GM12874 (cell line): ENCODE measurements around the gene IBSP.

Experiments used
- CTCF ChIP-seq: IDR thresholded peaks from 2 replicates; pipeline ENCODE4 v1.5.1; 2011; ENCODE audit warnings: low read depth, mild to moderate bottlenecking, control low read depth, low read length, moderate library complexity; ENCODE audit not compliant: insufficient read depth

Gene IBSP

GRCh38 chr4:87819281-87819919, 20.0 kb downstream of the IBSP start:
- no peak for TF ChIP-seq CTCF

GRCh38 chr4:87823200-87823599, 23.8 kb downstream of the IBSP start:
- TF ChIP-seq CTCF, result no peak

GRCh38 chr4:87823724-87824123, 24.4 kb downstream of the IBSP start:
- no peak for TF ChIP-seq CTCF

- TF ChIP-seq CTCF, result no peak
These were observed 25.0 kb downstream of the IBSP start for GRCh38 chr4:87824352-87824751.

GRCh38 chr4:87832669-87833068, 33.3 kb downstream of the IBSP start, which contains the start of gene MEPE:
Gene MEPE, plus strand, starts transcription at chr4:87832969. Its CDS starts 1,746 bp downstream, at chr4:87834715.
- TF ChIP-seq CTCF, result no peak

GRCh38 chr4:87834401-87834800, 35.0 kb downstream of the IBSP start:
- no peak for TF ChIP-seq CTCF

GRCh38 chr4:87835197-87835596, 35.8 kb downstream of the IBSP start:
- TF ChIP-seq CTCF, result no peak
